ENCODE measurements around the gene P2RY2.
A peak's percentile ranks its signal among the peaks of the same experiment; 100 is the strongest.

The P2RY2 gene

GRCh38 chr11:73246303-73246702 lies 28.2 kb downstream of the P2RY2 start:
- no peak for DNase-seq

GRCh38 chr11:73248526-73249185 lies 30.6 kb downstream of the P2RY2 start:
- peak in 1 of 5 donors; percentile 1 for DNase-seq

DNA sequence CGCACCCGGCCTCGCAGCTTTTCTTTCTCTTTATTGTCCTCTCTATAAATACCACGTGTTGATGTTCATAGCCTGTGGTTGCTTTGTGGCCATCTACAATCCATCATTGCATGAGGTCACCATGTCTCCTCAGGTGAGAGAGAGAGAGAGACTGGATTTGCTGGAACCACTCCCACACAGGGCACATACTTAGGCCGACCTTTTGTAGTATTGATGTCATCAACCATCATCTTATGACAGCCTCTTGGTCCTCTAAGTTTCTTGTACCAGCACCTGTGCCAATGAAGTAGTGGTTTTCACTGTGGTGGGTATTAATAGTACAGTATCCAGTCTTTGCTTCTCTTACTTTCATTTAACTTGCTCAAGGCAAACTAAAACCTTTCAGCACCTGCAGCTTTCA lies 31.2 kb downstream of the P2RY2 start:
- DNase-seq = peak in 1 of 5 donors; percentile 1

DNA sequence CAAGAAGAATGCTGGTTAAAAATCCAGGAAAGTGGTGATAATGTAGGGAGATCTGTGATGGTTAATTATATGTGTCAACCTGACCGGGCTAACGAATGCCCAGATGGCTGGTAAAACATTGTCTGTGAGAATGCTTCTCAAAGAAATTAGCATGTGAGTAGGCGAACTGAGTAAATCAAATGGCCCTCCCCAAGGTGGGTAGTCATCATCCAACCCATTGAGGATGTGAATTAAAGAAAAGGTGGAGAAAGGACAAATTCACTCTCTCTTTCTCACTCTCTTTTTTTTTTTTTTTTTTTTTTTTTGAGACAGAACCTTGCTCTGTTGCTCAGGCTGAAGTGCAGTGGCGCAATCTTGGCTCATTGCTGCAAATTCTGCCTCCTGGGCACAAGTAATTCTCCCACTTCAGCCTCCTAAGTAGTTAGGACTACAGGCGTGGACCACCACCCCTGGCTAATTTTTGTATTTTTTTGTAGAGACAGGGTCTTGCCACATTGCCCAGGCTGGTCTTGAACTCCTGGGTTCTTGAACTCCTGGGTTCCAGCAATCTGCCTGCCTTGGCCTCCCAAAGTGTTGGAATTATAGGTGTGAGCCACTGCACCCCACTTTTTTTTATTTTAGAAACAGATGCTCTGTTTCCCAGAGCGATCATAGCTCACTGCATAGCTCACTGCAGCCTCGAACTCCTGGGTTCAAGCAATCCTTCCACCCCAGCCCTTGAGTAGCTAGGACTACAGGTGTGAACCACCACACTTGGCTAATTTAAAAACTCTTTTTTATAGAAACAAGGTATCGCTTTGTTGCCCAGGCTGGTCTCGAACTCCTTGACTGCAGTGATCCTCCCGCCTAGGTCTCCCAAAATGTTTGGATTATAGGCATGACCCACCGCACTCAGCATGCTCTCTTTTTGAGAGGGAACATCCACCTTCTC lies 32.0 kb downstream of the P2RY2 start:
- peak in 1 of 5 donors; percentile 33 for DNase-seq

GRCh38 chr11:73252577-73253191 lies 34.6 kb downstream of the P2RY2 start:
- peak in 1 of 5 donors; percentile 41 for DNase-seq

DNA sequence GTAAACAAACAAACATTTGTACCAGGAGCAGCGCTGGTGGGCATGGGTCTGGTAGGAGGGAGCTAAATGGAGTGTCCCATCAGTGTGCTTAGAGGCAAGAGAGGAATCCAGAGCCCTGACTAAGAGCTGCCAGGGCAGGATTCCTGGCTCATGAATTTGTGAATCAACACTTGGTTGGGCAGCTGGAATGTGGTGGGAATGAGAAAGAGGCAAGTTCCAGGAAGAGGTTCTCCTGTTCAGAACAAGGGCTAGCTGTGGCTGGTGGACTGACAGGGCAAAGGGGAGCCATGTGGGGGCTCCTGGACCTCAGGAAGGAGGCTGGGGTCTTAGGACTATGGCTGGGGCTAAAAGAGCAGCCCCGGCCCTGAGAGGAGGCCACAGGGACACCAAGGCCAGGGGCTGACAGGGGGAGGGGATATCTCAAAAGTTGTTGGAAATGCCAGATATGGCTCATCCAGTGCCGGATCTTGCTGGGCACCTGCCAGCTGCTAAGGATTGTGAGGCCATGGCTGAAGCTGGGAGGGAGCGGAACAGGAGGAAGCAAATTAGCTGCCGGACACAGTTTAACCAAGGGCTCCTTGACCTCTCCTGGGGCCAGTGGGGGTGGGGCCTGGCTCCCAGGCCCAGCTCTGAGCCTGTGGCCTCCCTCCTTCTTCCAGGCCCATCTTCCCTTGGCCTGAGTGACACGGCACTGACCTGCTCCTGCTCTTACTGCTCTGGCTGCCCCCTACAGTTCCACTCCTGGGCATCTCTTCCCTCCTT lies 39.4 kb downstream of the P2RY2 start:
- no peak for DNase-seq

DNA sequence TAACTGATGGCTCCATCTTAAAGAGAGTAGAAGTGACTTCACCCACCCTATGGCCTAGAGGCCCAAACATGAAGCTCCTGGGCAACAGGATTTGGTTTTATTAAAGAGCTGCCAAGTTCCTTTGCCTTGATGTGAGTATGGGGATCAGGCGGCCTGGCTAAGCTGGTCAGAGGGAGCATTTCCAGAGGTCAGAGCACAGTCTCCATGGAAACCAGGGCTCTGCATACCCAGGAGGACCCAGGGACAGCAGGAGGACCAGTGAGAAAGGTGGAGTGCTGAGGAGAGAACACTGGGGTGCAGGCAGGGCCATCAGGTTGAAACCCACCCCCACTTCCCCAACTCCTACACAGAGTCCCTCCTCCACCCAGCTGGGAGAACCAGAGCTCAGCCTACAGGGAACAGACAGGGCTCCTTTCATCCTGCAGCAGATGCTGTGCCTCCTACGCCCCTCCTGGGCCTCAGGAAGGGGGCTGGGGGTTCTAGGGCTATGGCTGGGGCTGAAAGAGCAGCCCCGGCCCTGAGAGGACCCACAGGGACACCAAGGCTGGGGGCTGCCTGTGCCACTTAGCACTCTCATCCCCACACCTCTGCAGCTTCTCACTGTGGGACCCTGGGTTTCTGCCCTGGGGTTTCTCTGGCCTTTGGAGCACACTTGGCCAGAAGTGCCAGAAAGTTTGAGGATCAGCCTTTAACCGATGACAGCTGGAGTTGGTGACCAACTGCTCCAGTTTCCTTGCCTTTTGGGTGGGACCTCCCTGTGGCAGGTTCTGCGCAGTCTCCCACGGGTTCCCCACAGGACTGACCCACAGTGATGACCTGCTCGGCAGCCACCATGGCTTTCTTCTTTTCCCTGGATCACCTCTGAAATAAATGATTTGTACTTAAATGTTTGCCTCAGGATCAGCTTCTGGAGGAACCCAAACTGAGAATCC lies 40.3 kb downstream of the P2RY2 start:
- no peak for DNase-seq

- no peak for DNase-seq
Measured at GRCh38 chr11:73259406-73260126, 41.5 kb downstream of the P2RY2 start.

GRCh38 chr11:73260127-73260457 lies 42.0 kb downstream of the P2RY2 start:
- DNase-seq = no peak

- no peak for DNase-seq
Measured at GRCh38 chr11:73262851-73263495, 44.9 kb downstream of the P2RY2 start.

- no peak for DNase-seq
Measured at GRCh38 chr11:73263640-73264039, 45.6 kb downstream of the P2RY2 start.

GRCh38 chr11:73265278-73265810 lies 47.3 kb downstream of the P2RY2 start:
- no peak for DNase-seq

DNA sequence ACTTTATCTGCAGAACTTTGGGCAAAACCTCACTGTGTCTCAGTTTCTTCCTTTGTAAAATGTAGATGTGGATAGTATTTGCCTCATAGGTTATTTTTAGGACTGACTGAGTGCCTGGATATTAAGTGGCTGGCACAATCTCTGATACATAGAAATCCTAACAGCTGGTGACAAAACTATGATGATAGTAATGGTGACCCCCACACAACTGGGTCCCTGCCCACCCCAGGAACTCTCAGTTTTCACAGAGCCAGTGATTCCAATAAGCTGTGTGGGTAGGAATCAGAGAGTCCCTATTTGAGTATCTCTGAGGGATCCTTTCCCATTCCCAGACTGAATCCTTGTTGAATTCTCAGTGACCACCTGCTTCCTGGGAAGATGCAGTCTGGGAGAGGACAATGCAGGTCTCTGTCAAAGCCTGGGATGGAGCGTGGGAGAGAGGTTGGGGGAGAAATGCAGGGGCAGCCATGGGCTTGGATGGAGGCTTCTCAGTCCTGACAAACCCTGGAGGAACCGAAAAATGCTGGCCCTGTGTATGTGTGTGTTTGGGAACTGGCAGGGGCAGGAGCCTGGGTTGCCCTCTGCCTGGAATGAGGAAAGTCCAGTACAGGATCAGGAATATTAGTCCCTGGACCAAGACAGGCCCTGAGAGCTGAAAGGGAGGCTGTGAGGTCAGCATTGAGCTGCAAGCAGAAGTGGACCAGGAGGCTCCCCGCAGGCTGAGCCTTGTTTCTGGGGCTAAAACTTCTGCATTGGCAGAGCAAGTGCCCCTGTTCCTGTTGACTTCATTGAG lies 48.0 kb downstream of the P2RY2 start:
- no peak for DNase-seq

DNA sequence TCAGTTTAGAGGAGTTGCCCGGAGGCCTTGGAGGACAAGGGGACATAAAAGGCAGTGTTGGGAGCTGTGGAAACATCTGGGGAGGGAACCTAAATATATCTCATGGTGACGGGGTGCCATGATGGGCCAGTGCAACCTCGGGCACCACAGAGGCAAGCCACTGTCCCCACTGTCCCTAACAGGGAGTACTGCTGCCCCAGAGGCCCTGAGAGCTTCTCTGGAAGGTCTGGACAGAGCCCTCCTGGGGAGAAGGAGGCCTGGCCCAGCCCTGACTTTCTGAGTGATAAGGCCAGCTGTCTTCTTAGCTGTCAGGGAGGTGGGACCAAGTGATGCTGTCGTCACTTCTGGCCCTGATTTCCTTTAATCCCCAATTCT lies 48.6 kb downstream of the P2RY2 start:
- no peak for DNase-seq

- no peak for DNase-seq
Measured at GRCh38 chr11:73267122-73267846, 49.2 kb downstream of the P2RY2 start.

GRCh38 chr11:73267906-73268540 lies 49.9 kb downstream of the P2RY2 start:
- DNase-seq = no peak

DNA sequence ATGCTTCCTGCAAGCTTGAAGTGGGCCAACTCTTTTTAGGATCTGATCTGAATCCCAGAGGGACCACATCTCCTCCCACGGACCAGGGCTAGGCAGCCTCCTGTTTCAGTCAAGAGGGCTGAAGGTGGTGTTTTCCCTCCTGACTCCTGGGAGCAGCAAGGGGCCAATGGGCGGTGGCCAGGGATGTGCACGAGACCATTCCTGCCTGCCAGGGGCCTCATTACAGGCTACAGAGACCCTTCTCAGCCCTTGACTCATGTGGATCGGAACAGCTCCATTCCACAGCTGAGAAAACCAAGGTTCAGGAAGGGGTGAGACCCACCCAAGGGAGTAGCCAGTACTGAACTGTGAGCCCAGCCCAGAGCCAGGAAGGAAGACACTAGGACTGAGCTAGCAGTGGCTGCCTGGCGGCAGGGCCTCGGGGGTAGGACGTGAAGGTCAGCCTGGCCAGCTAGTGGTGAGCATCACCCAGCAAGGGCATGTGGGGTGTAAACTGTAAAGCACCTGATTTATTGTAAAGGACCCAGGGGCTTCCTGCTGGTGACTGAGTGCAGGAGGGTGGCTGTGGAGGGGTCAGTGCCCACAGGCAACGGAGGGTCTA lies 50.7 kb downstream of the P2RY2 start:
- DNase-seq = no peak

Measured in T-helper 1 cell (primary cell).